Osteoblast (primary cell): ENCODE data around the gene TMEM63C. TPM values are rescaled to one million over a fixed set of nuclear protein-coding genes. Genes with fewer than 3 reads are reported as not detected.

ENCODE experiments used
- small RNA-seq: library from RNA; depleted of rRNA; stranded (forward); fragments of <200 nt; gene quantifications from one replicate; pipeline ENCODE3, GENCODE V24; 2012
- total RNA-seq: library from RNA; depleted of rRNA; stranded (reverse); fragments of >200 nt; gene quantifications from 2 replicates; pipeline ENCODE4 v1.2.3, GENCODE V29; 2012

The TMEM63C gene
- total RNA-seq, 1 donor = 0.72 TPM

Small RNA genes within 50 kb of the gene (small RNA-seq; reads per million reads assigned to genes)
- gene MIR1260A = not detected
- gene RF00421 = not detected

Other genes with a start within 250 kb of the TMEM63C start
- 19.4 and 26.4 TPM in 2 replicates for gene IRF2BPL, start 153.1 kb upstream of the TMEM63C start, total RNA-seq
- gene CIPC, start 83.5 kb upstream of the TMEM63C start, total RNA-seq = 15.9 and 16.6 TPM in 2 replicates
- gene ZDHHC22, start 40.0 kb upstream of the TMEM63C start, total RNA-seq = not detected in 2 replicates
- not detected in 2 replicates for gene NGB, start 89.4 kb downstream of the TMEM63C start, total RNA-seq
- 11.6 and 13.3 TPM in 2 replicates for gene POMT2, start 139.1 kb downstream of the TMEM63C start, total RNA-seq
- 34.8 and 38.0 TPM in 2 replicates for gene GSTZ1, start 139.2 kb downstream of the TMEM63C start, total RNA-seq
- 13.0 and 13.8 TPM in 2 replicates for gene TMED8, start 195.3 kb downstream of the TMEM63C start, total RNA-seq
- 4.0 and 6.2 TPM in 2 replicates for gene SAMD15, start 195.6 kb downstream of the TMEM63C start, total RNA-seq
- gene NOXRED1, start 241.7 kb downstream of the TMEM63C start, total RNA-seq = 0.29 and 0.36 TPM in 2 replicates